Kidney (tissue), 14 donors: Measurements from ENCODE around the gene TMEM235. TPM values are rescaled to one million over a fixed set of nuclear protein-coding genes. Genes with fewer than 3 reads are reported as not detected.

Experiments used
- DNase-seq, 5 donors: peaks; one replicate each; pipeline ENCODE4 v3.0.0-alpha.2; 2013 to 2020
- FAIRE-seq: peaks from 2 replicates; lab custom pipeline; 2012; peaks lifted over from hg19 to GRCh38; lab: Jason Lieb, UNC
- H3K27ac ChIP-seq, 2 donors: one replicate each; pipeline ENCODE4 v1.7.0; 2013; ENCODE audit warnings: low read depth in 2 of 2, low read length in 2 of 2, inconsistent platforms in 1 of 2
- H3K27me3 ChIP-seq: one replicate; pipeline ENCODE4 v1.7.1; 2013; ENCODE audit warnings: low read length, inconsistent platforms; ENCODE audit not compliant: control insufficient read depth, insufficient read depth
- H3K36me3 ChIP-seq, 3 donors: one replicate each; pipeline versions ENCODE4 v1.7.0 to v1.7.1; 2013; ENCODE audit warnings: low read length in 3 of 3, control low read depth in 1 of 3, inconsistent platforms in 1 of 3; ENCODE audit not compliant: insufficient read depth in 3 of 3, control insufficient read depth in 2 of 3
- H3K4me1 ChIP-seq, 3 donors: one replicate each; pipeline versions ENCODE4 v1.7.0 to v1.7.1; 2013; ENCODE audit warnings: low read length in 3 of 3, inconsistent platforms in 1 of 3, low read depth in 1 of 3; ENCODE audit not compliant: control insufficient read depth in 2 of 3, insufficient read depth in 2 of 3
- H3K4me3 ChIP-seq, 3 donors: one replicate each; pipeline versions ENCODE4 v1.7.0 to v1.8.1; 2013; ENCODE audit warnings: low read length in 3 of 3, control low read depth in 1 of 3, inconsistent platforms in 1 of 3
- H3K9ac ChIP-seq, 3 donors: one replicate each; pipeline versions ENCODE4 v1.7.0 to v1.7.1; 2013; ENCODE audit warnings: low read length in 3 of 3, control low read depth in 1 of 3, inconsistent platforms in 1 of 3
- H3K9me3 ChIP-seq, 3 donors: one replicate each; pipeline versions ENCODE4 v1.7.0 to v1.7.1; 2013; ENCODE audit warnings: low read length in 3 of 3, control low read depth in 1 of 3, inconsistent platforms in 1 of 3; ENCODE audit not compliant: control insufficient read depth in 2 of 3, insufficient read depth in 1 of 3
- CTCF ChIP-seq: IDR thresholded peaks from 3 replicates; pipeline ENCODE4 v1.5.1; 2012; ENCODE audit warnings: mild to moderate bottlenecking, moderate library complexity, borderline replicate concordance; ENCODE audit not compliant: insufficient read depth; ENCODE audit errors: extremely low read depth
- intact Hi-C: fragments of 100-400 bp; cut with DNase I; formaldehyde crosslinking; loops from one replicate; pipeline ENCODE4 v1.11.1; 2022
- polyA plus RNA-seq: library from polyadenylated mRNA; stranded (reverse); fragments of 350-450 nt; fragmentation: Illumina TruSeq; extraction: RNeasy Lipid Tissue Mini Kit (QIAGEN cat#74804); gene quantifications from one replicate; pipeline ENCODE4 v1.2.3, GENCODE V29; 2014; ENCODE audit warnings: low read depth, low replicate concordance; ENCODE audit not compliant: insufficient read depth
- total RNA-seq: library from RNA; stranded (reverse); fragmentation: NEBNext Ultra II Directional; extraction: Animal tissue kit (Norgen Biotek cat#: 25700); gene quantifications from one replicate; pipeline ENCODE4 v1.2.1, GENCODE V29; 2021
- donor health status: control.
- donor health status: control.
- donor health status: control.
- donor health status: control.
- donor health status: control.
- donor health status: DM: yes; HTN: yes; CAD: no.
- donor health status: Normal renal cell carcinoma (clear cell type).

TMEM235 gene
- total and polyA plus RNA-seq, 2 donors from 2014 or later, result not detected

DNA sequence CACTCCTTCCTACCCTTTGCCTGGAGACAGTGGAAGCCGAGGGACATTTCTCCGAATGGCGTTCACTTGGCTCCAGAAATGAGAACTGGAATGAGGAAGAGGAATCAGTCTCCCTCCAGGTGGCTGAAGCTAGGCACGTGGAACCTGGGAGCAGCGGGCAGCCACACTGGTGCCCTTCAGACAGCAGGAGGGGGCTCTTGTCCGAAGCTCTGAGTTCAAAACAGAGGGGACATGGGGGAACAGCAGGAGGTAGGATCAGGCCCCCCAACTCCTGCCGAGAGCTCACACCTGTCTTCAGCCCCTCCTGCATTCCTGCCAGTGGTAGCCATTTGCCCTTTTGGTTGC is 41.5 kb downstream of the TMEM235 start:
- TF ChIP-seq CTCF, result no peak
- FAIRE-seq (no peak), DNase-seq (peak in 1 of 5 donors; percentile 71)
- Histone ChIP-seq H3K4me1 (peaks cover 0 to 6% (median 2%) of the 10 kb centered on the region in 3 donors), H3K27me3 (no peaks in the 10 kb centered on the region), H3K4me3 (peak overlapping the region in 2 of 3 donors; percentile 38 to 47), H3K36me3 (no peaks in the 10 kb centered on the region), H3K9ac (peak overlapping the region in 1 of 3 donors; percentile 51), H3K27ac (peak overlapping the region; percentile 52 to 66), H3K9me3 (no peaks in the 10 kb centered on the region)
- intact Hi-C loops, result no loop called here

GRCh38 chr17:78273813-78274212 is 42.4 kb downstream of the TMEM235 start:
- no peak for TF ChIP-seq CTCF
- H3K27ac ChIP-seq, result no peak overlapping the region
- no peaks in the 10 kb centered on the region for H3K36me3 ChIP-seq
- no peak for FAIRE-seq
- no peak for DNase-seq
- no peak overlapping the region for H3K4me3 ChIP-seq
- H3K9ac ChIP-seq, result no peak overlapping the region
- H3K4me1 ChIP-seq, result peaks cover 0 to 6% (median 2%) of the 10 kb centered on the region in 3 donors
- intact Hi-C loops, result no loop called here
- no peaks in the 10 kb centered on the region for H3K27me3 ChIP-seq
- no peaks in the 10 kb centered on the region for H3K9me3 ChIP-seq

DNA sequence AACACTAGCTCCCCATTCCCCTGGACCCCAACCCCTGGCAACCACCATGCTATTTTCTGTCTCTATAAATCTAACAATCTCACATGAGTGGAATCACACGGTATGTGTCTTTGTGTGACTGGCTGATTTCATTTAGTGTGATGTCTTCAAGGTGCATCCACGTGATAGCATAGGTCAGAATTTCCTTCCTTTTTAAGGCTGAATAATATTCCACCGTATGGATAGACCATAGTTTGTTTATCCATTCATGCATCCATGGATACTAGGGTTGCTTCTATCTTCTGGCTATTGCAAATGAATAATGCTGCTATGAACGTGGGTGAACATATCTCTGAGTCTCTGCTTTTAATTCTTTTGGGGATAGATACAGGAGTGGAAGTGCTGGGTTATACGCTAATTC is 43.9 kb downstream of the TMEM235 start:
- TF ChIP-seq CTCF, result no peak

More for the DNA sequence above, 43.9 kb downstream of the TMEM235 start:
- DNase-seq (no peak), FAIRE-seq (no peak)
- no peak overlapping the region for H3K9ac ChIP-seq
- no peak overlapping the region for H3K4me3 ChIP-seq
- no peaks in the 10 kb centered on the region for H3K36me3 ChIP-seq
- H3K27ac ChIP-seq, result no peak overlapping the region
- H3K4me1 ChIP-seq, result peaks cover 0 to 4% (median 2%) of the 10 kb centered on the region in 3 donors
- intact Hi-C loops, result no loop called here
- no peaks in the 10 kb centered on the region for H3K27me3 ChIP-seq
- H3K9me3 ChIP-seq, result no peaks in the 10 kb centered on the region
